H1 (cell line): ENCODE results near the gene HDAC10. TPM values are rescaled to one million over a fixed set of nuclear protein-coding genes. Genes with fewer than 3 reads are reported as not detected.

ENCODE experiments used
- CTCF ChIA-PET: fragments of 300-600 bp; sonication (Branson Sonifier 250); formaldehyde crosslinking; loops from one replicate; lab custom pipeline; 2021; ENCODE audit not compliant: partially characterized antibody; lab: Charles Lee
- POLR2A ChIA-PET: fragments of 300-600 bp; sonication (Branson Sonifier 250); formaldehyde crosslinking; loops from one replicate; lab custom pipeline; 2021; ENCODE audit warnings: inconsistent platforms; ENCODE audit not compliant: partially characterized antibody; lab: Charles Lee
- DNase-seq, 2 experiments: peaks; one replicate each; pipeline versions ENCODE4 v3.0.0 to v3.0.0-alpha.2; 2010 to 2022; ENCODE audit warnings: low spot score in 2 of 2, low read depth in 1 of 2, mixed read lengths in 1 of 2
- FAIRE-seq: peaks from 2 replicates; lab custom pipeline; 2011; peaks lifted over from hg19 to GRCh38; lab: Jason Lieb, UNC
- H2AFZ ChIP-seq: 2 replicates; pipeline ENCODE4 v1.8.1; 2012; ENCODE audit warnings: low read length, inconsistent platforms
- H2AK5ac ChIP-seq: 2 replicates; pipeline ENCODE4 v1.6.1; 2013; ENCODE audit warnings: low read depth, low read length
- H2BK120ac ChIP-seq: replicated peaks from 2 replicates; pipeline ENCODE3; 2013; ENCODE audit warnings: low read depth, low read length, inconsistent platforms
- H2BK12ac ChIP-seq: 2 replicates; pipeline ENCODE4 v1.6.1; 2013; ENCODE audit warnings: low read depth, low read length
- H2BK15ac ChIP-seq: 2 replicates; pipeline ENCODE4 v1.6.1; 2013; ENCODE audit warnings: low read length
- H2BK20ac ChIP-seq: 2 replicates; pipeline ENCODE4 v1.6.1; 2013; ENCODE audit warnings: low read length
- H2BK5ac ChIP-seq: 2 replicates; pipeline ENCODE4 v1.6.1; 2013; ENCODE audit warnings: low read depth, low read length
- H3K14ac ChIP-seq: 2 replicates; pipeline ENCODE4 v1.6.1; 2013; ENCODE audit warnings: inconsistent platforms; ENCODE audit not compliant: insufficient read length
- H3K18ac ChIP-seq: 2 replicates; pipeline ENCODE4 v1.6.1; 2013; ENCODE audit warnings: low read length; ENCODE audit errors: extremely low read depth
- H3K23ac ChIP-seq: 2 replicates; pipeline ENCODE4 v1.6.1; 2013; ENCODE audit warnings: inconsistent platforms; ENCODE audit not compliant: insufficient read length
- H3K23me2 ChIP-seq: 2 replicates; pipeline ENCODE4 v1.6.1; 2013; ENCODE audit warnings: low read depth, low read length
- H3K27ac ChIP-seq: 2 replicates; pipeline ENCODE4 v1.6.1; 2011; ENCODE audit warnings: low read depth, low read length, inconsistent platforms
- H3K27me3 ChIP-seq, 4 experiments: replicated peaks in 1 of 4; 1 replicate in 1 of 4; 2 replicates in 3 of 4; pipeline versions ENCODE4 v1.6.1 to v1.8.1; 2011 to 2013; ENCODE audit warnings: low read length in 3 of 4, mild to moderate bottlenecking in 3 of 4, inconsistent platforms in 2 of 4, mixed read lengths in 2 of 4, moderate library complexity in 1 of 4; ENCODE audit not compliant: control insufficient read depth in 3 of 4, insufficient read depth in 3 of 4; ENCODE audit errors: extremely low read depth in 1 of 4
- H3K36me3 ChIP-seq, 4 experiments: 2 replicates each; pipeline versions ENCODE4 v1.6.1 to v1.8.1; 2011 to 2013; ENCODE audit warnings: mild to moderate bottlenecking in 4 of 4, low read length in 3 of 4, moderate library complexity in 2 of 4, control low read depth in 1 of 4, inconsistent platforms in 1 of 4; ENCODE audit not compliant: insufficient read depth in 4 of 4, control insufficient read depth in 2 of 4
- H3K4ac ChIP-seq: replicated peaks from 2 replicates; pipeline ENCODE3; 2013; ENCODE audit warnings: low read length, low read depth, mixed read lengths, inconsistent platforms; ENCODE audit not compliant: insufficient read length
- H3K4me1 ChIP-seq, 4 experiments: replicated peaks in 1 of 4; 1 replicate in 1 of 4; 2 replicates in 3 of 4; pipeline versions ENCODE4 v1.6.1 to v1.8.1; 2011 to 2013; ENCODE audit warnings: low read length in 3 of 4, inconsistent platforms in 2 of 4, mixed read lengths in 1 of 4; ENCODE audit not compliant: insufficient read depth in 4 of 4, control insufficient read depth in 3 of 4
- H3K4me2 ChIP-seq, 2 experiments: 2 replicates each; pipeline versions ENCODE4 v1.6.1 to v1.8.1; 2011 to 2013; ENCODE audit warnings: low read depth in 2 of 2, low read length in 2 of 2, control low read depth in 1 of 2, inconsistent platforms in 1 of 2, mild to moderate bottlenecking in 1 of 2; ENCODE audit not compliant: insufficient read depth in 1 of 2
- H3K4me3 ChIP-seq, 4 experiments: fragments of 200-600, 300-600 bp in 1 of 4; sonication (generic), shearing (Covaris generic), sonication (Bioruptor Twin) in 1 of 4; 2 replicates each; pipeline versions ENCODE4 v1.5.1 to v1.8.1; 2011 to 2016; ENCODE audit warnings: low read length in 4 of 4, low read depth in 3 of 4, control low read depth in 2 of 4, inconsistent platforms in 2 of 4, mild to moderate bottlenecking in 2 of 4, mixed read lengths in 1 of 4, moderate library complexity in 1 of 4; ENCODE audit not compliant: insufficient read depth in 2 of 4; ENCODE audit errors: extremely low read depth in 1 of 4
- H3K56ac ChIP-seq: replicated peaks from 2 replicates; pipeline ENCODE3; 2013; ENCODE audit warnings: low read depth, mild to moderate bottlenecking, mixed read lengths, low read length, inconsistent platforms; ENCODE audit not compliant: insufficient read length
- H3K79me1 ChIP-seq: 2 replicates; pipeline ENCODE4 v1.6.1; 2013; ENCODE audit warnings: low read depth, low read length, control low read depth
- H3K79me2 ChIP-seq, 2 experiments: 2 replicates each; pipeline versions ENCODE4 v1.6.1 to v1.8.1; 2012 to 2013; ENCODE audit warnings: low read length in 2 of 2, mild to moderate bottlenecking in 2 of 2, inconsistent platforms in 1 of 2; ENCODE audit not compliant: insufficient read depth in 2 of 2, control insufficient read depth in 1 of 2
- H3K9ac ChIP-seq, 4 experiments: replicated peaks in 1 of 4; 1 replicate in 1 of 4; 2 replicates in 3 of 4; pipeline versions ENCODE4 v1.6.1 to v1.8.1; 2011 to 2013; ENCODE audit warnings: low read depth in 3 of 4, low read length in 3 of 4, control low read depth in 2 of 4, mild to moderate bottlenecking in 2 of 4, moderate library complexity in 2 of 4, inconsistent platforms in 1 of 4; ENCODE audit errors: extremely low read depth in 1 of 4
- H3K9me3 ChIP-seq, 2 experiments: 2 replicates each; pipeline versions ENCODE4 v1.6.1 to v1.8.1; 2012 to 2013; ENCODE audit warnings: mild to moderate bottlenecking in 2 of 2, moderate library complexity in 2 of 2, control low read depth in 1 of 2, inconsistent platforms in 1 of 2, low read depth in 1 of 2, low read length in 1 of 2, mixed read lengths in 1 of 2; ENCODE audit not compliant: insufficient read depth in 2 of 2
- H4K20me1 ChIP-seq, 2 experiments: replicated peaks in 1 of 2; 2 replicates each; pipeline versions ENCODE3 to v1.8.1; 2011 to 2013; ENCODE audit warnings: inconsistent platforms in 2 of 2, low read length in 2 of 2, mild to moderate bottlenecking in 1 of 2; ENCODE audit not compliant: insufficient read depth in 2 of 2, control insufficient read depth in 1 of 2
- H4K5ac ChIP-seq: 2 replicates; pipeline ENCODE4 v1.6.1; 2013; ENCODE audit warnings: low read length, low read depth, mixed read lengths, inconsistent platforms; ENCODE audit not compliant: insufficient read length
- H4K8ac ChIP-seq: 2 replicates; pipeline ENCODE4 v1.8.0; 2013; ENCODE audit warnings: mild to moderate bottlenecking, moderate library complexity, low read length, inconsistent platforms; ENCODE audit not compliant: insufficient read depth; ENCODE audit errors: extremely low read depth
- H4K91ac ChIP-seq: replicated peaks from 2 replicates; pipeline ENCODE3; 2013; ENCODE audit warnings: low read length, mixed read lengths, inconsistent platforms; ENCODE audit not compliant: insufficient read length
- BRCA1 ChIP-seq: IDR thresholded peaks from 2 replicates; pipeline ENCODE4 v1.6.1; 2012; ENCODE audit warnings: low read depth, low read length, improper control_type of control experiment
- SIRT6 ChIP-seq: IDR thresholded peaks from one replicate; pipeline ENCODE4 v1.7.1; 2012; ENCODE audit warnings: low read length, inconsistent platforms
- WGBS, 2 experiments: shearing (Covaris generic) in 1 of 2; methylation state at CpG; one replicate each; pipeline versions ENCODE4 v1.1.6 to v1.1.7; 2013 to 2015; ENCODE audit warnings: low lambda C conversion rate in 2 of 2, mixed read lengths in 2 of 2, inconsistent platforms in 1 of 2, low coverage in 1 of 2, missing lambda C conversion rate in 1 of 2; ENCODE audit not compliant: insufficient replicate concordance in 2 of 2, insufficient coverage in 1 of 2, insufficient read length in 1 of 2; ENCODE audit errors: extremely low coverage in 1 of 2, missing lambda C conversion rate in 1 of 2; 5-methylcytosine and 5-hydroxymethylcytosine counted together
- polyA plus RNA-seq, 7 experiments: library from polyadenylated mRNA; depleted of rRNA in 3 of 7; stranded (reverse) in 5 of 7; unstranded in 2 of 7; fragments of >200 nt in 5 of 7; fragments of 200-250 nt in 2 of 7; gene quantifications; 1 replicate in 5 of 7; 2 replicates in 1 of 7; 4 replicates in 1 of 7; pipeline versions ENCODE4 v1.2.1 to v1.2.3, GENCODE V29; 2011 to 2013; ENCODE audit warnings: missing spikeins in 2 of 7, mixed read lengths in 2 of 7
- total RNA-seq: library from RNA; stranded (reverse); fragmentation: NEBNext Ultra II Directional; extraction: Animal tissue kit (Norgen Biotek cat#: 25700); gene quantifications from 2 replicates; pipeline ENCODE4 v1.2.1, GENCODE V29; 2021

Gene HDAC10
- total and polyA plus RNA-seq, 2 of the 8 experiments (the other 6 are each of a cell fraction or from before 2014, with no cell fraction given) = 11.2 to 26.4 TPM

- DNase-seq (no peak), FAIRE-seq (no peak)
- Histone ChIP-seq H3K9ac (peak overlapping the region in 2 of 4 experiments; percentile 34 to 48; a peak in 3 of 7 replicates), H3K23me2 (peaks cover 13% of the 10 kb centered on the region; the same call in 1 of the 2 replicates), H2BK120ac (no peak overlapping the region), H3K18ac (no peak overlapping the region), H4K8ac (0 out of 2 replicates have a peak overlapping the region, but pooled peaks have one; percentile 63), H4K20me1 (peaks cover 4 to 24% of the 10 kb centered on the region in 2 experiments), H3K9me3 (no peaks in the 10 kb centered on the region), H2BK12ac (no peak overlapping the region), H3K27me3 (no peaks in the 10 kb centered on the region), H2BK15ac (no peak overlapping the region), H2BK5ac (no peak overlapping the region), H3K4me1 (peaks cover 0 to 8% (median 6%) of the 10 kb centered on the region in 4 experiments; a peak in 6 of 7 replicates), H3K4ac (no peak overlapping the region), H3K56ac (no peak overlapping the region), H3K27ac (no peak overlapping the region), H3K36me3 (peaks cover 0 to 19% (median 10%) of the 10 kb centered on the region in 4 experiments; a peak in 5 of 8 replicates), H3K4me3 (peak overlapping the region; percentile 41 to 69 (median 62)), H4K5ac (no peak overlapping the region), H2AFZ (no peak overlapping the region), H3K23ac (no peak overlapping the region), H3K79me1 (peaks cover 2% of the 10 kb centered on the region; the same call in 1 of the 2 replicates), H3K14ac (no peak overlapping the region), H2BK20ac (no peak overlapping the region), H4K91ac (no peak overlapping the region), H3K79me2 (peaks cover 0 to 13% of the 10 kb centered on the region in 2 experiments; a peak in 1 of 4 replicates), H3K4me2 (peak overlapping the region; percentile 84 to 98), H2AK5ac (no peak overlapping the region)
- CTCF ChIA-PET = interaction anchor here (1.5 kb wide), 1 partner anchor 12 kb away, joined by 6 read pairs; no protein-coding TSS in a partner anchor
- POLR2A ChIA-PET = interaction anchor here (0.9 to 1.5 kb wide), 3 partner anchors 9 to 52 kb away, joined by 3 to 5 read pairs (median 4); partner anchors contain the start of gene TUBGCP6
- WGBS, 2 experiments = 82% methylated on average over 13 of the region's 13 CpGs; no CpG with 5 or more reads in 1 of the 2 experiments
- no peak for TF ChIP-seq BRCA1
- TF ChIP-seq SIRT6 = no peak
- TF ChIP-seq, all 59 proteins: peak for 0
These were observed 48.9 kb downstream of the HDAC10 start for GRCh38 chr22:50202130-50202666.
